Panc1 (cell line): ENCODE results near the gene TEN1.

Experiments
- CTCF ChIP-seq: fragments of 450-650 bp; IDR thresholded peaks from 2 replicates; pipeline ENCODE4 v1.5.1; 2017; ENCODE audit warnings: mild to moderate bottlenecking
- POLR2AphosphoS5 ChIP-seq: IDR thresholded peaks from 2 replicates; pipeline ENCODE4 v1.6.1; 2012; ENCODE audit warnings: mild to moderate bottlenecking, low read depth, low read length, moderate library complexity
- REST ChIP-seq, 2 experiments: IDR thresholded peaks; 2 replicates each; pipeline ENCODE4 v1.6.1; 2011 to 2012; ENCODE audit warnings: low read depth in 2 of 2, control low read depth in 1 of 2, low read length in 1 of 2, mild to moderate bottlenecking in 1 of 2, moderate library complexity in 1 of 2; ENCODE audit not compliant: insufficient read depth in 1 of 2
- SIN3A ChIP-seq: IDR thresholded peaks from 2 replicates; pipeline ENCODE4 v1.6.1; 2012; ENCODE audit warnings: low read depth, mild to moderate bottlenecking, low read length, moderate library complexity, borderline replicate concordance; ENCODE audit not compliant: insufficient read depth

GRCh38 chr17:76033139-76033538 is 54.1 kb downstream of the TEN1 start:
- TF ChIP-seq REST (IDR thresholded peaks at IDR 0.05; ENCODE audit: insufficient read depth in 1 of 2, low read depth in 2 of 2, low read length in 1 of 2) = no peak
- TF ChIP-seq POLR2AphosphoS5 = no peak
- no peak for TF ChIP-seq CTCF
- no peak for TF ChIP-seq SIN3A
